ENCODE measurements around the gene FUZ. TPM values are rescaled to one million over a fixed set of nuclear protein-coding genes. Genes with fewer than 3 reads are reported as not detected.

The FUZ gene
- total and polyA plus RNA-seq, 7 donors: 7.4 to 32.9 (median 21.0) TPM

- no peaks in the 10 kb centered on the region for H3K4me1 ChIP-seq
- no peak for TF ChIP-seq EP300 (IDR thresholded peaks at IDR 0.05)
- TF ChIP-seq POLR2A (IDR thresholded peaks at IDR 0.05): no peak
- no peak for TF ChIP-seq POLR2AphosphoS5 (IDR thresholded peaks at IDR 0.05)
- no peak for TF ChIP-seq CTCF (IDR thresholded peaks at IDR 0.05)
- no peak overlapping the region for H3K27ac ChIP-seq
- intact Hi-C loops (cut with DNase I): no loop called here
- no peaks in the 10 kb centered on the region for H3K27me3 ChIP-seq
- WGBS, 2 donors: 93 to 94% methylated on average over 12 of the region's 12 CpGs
- H3K4me3 ChIP-seq: no peak overlapping the region
- no peaks in the 10 kb centered on the region for H3K9me3 ChIP-seq
- DNase-seq: no peak
- peaks cover 30 to 89% (median 68%) of the 10 kb centered on the region in 4 donors for H3K36me3 ChIP-seq
Observed at GRCh38 chr19:49830766-49831165, 17.7 kb upstream of the FUZ start.

GRCh38 chr19:49829721-49830120 lies 16.6 kb upstream of the FUZ start:
- TF ChIP-seq CTCF (IDR thresholded peaks at IDR 0.05) (no peak), POLR2AphosphoS5 (IDR thresholded peaks at IDR 0.05) (no peak), EP300 (IDR thresholded peaks at IDR 0.05) (no peak), POLR2A (IDR thresholded peaks at IDR 0.05) (no peak)
- Histone ChIP-seq H3K36me3 (peaks cover 24 to 79% (median 57%) of the 10 kb centered on the region in 4 donors), H3K4me3 (no peak overlapping the region), H3K27ac (no peak overlapping the region), H3K4me1 (no peaks in the 10 kb centered on the region), H3K27me3 (no peaks in the 10 kb centered on the region), H3K9me3 (no peaks in the 10 kb centered on the region)
- intact Hi-C loops (cut with DNase I): no loop called here
- 95 to 96% methylated on average over 18 of the region's 18 CpGs for WGBS, 2 donors
- no peak for DNase-seq

- H3K36me3 ChIP-seq: peaks cover 23 to 75% (median 52%) of the 10 kb centered on the region in 4 donors
Observed at GRCh38 chr19:49829200-49829599, 16.1 kb upstream of the FUZ start.

GRCh38 chr19:49827034-49827433 lies 13.9 kb upstream of the FUZ start:
- Histone ChIP-seq H3K27ac (no peak overlapping the region), H3K27me3 (no peaks in the 10 kb centered on the region), H3K4me1 (no peaks in the 10 kb centered on the region), H3K4me3 (no peak overlapping the region), H3K36me3 (peaks cover 11 to 69% (median 38%) of the 10 kb centered on the region in 4 donors), H3K9me3 (no peaks in the 10 kb centered on the region)
- TF ChIP-seq CTCF (IDR thresholded peaks at IDR 0.05) (no peak), POLR2AphosphoS5 (IDR thresholded peaks at IDR 0.05) (no peak), EP300 (IDR thresholded peaks at IDR 0.05) (no peak), POLR2A (IDR thresholded peaks at IDR 0.05) (no peak)
- intact Hi-C loops (cut with DNase I): no loop called here
- no peak for DNase-seq
- 93 to 95% methylated on average over 14 of the region's 14 CpGs for WGBS, 2 donors

More at GRCh38 chr19:49829200-49829599, 16.1 kb upstream of the FUZ start:
- no peaks in the 10 kb centered on the region for H3K27me3 ChIP-seq
- TF ChIP-seq POLR2AphosphoS5 (IDR thresholded peaks at IDR 0.05) (no peak), EP300 (IDR thresholded peaks at IDR 0.05) (no peak), CTCF (IDR thresholded peaks at IDR 0.05) (no peak), POLR2A (IDR thresholded peaks at IDR 0.05) (no peak)
- no peak overlapping the region for H3K27ac ChIP-seq
- no peak overlapping the region for H3K4me3 ChIP-seq
- DNase-seq: no peak
- 90% methylated on average over 8 of the region's 8 CpGs for WGBS, 2 donors
- H3K4me1 ChIP-seq: no peaks in the 10 kb centered on the region
- intact Hi-C loops (cut with DNase I): no loop called here
- H3K9me3 ChIP-seq: no peaks in the 10 kb centered on the region

- intact Hi-C loops (cut with DNase I): no loop called here
- no peak for DNase-seq
Observed at GRCh38 chr19:49824662-49825061, 11.6 kb upstream of the FUZ start.

More at GRCh38 chr19:49824662-49825061, 11.6 kb upstream of the FUZ start:
- no peaks in the 10 kb centered on the region for H3K9me3 ChIP-seq
- H3K27ac ChIP-seq: no peak overlapping the region
- no peak overlapping the region for H3K4me3 ChIP-seq
- H3K36me3 ChIP-seq: peaks cover 0 to 58% (median 14%) of the 10 kb centered on the region in 4 donors
- no peaks in the 10 kb centered on the region for H3K27me3 ChIP-seq
- TF ChIP-seq POLR2AphosphoS5 (IDR thresholded peaks at IDR 0.05) (no peak), CTCF (IDR thresholded peaks at IDR 0.05) (no peak), POLR2A (IDR thresholded peaks at IDR 0.05) (no peak), EP300 (IDR thresholded peaks at IDR 0.05) (no peak)
- WGBS, 2 donors: 90 to 93% methylated on average over 6 of the region's 6 CpGs
- H3K4me1 ChIP-seq: peaks cover 0 to 13% (median 9%) of the 10 kb centered on the region in 4 donors

Data from sigmoid colon (tissue), 7 donors.